ENCODE results near the gene KCNJ14. TPM values are rescaled to one million over a fixed set of nuclear protein-coding genes. Genes with fewer than 3 reads are reported as not detected.

Gene KCNJ14
- total RNA-seq, 1 donor from 2014 or later = 0.27 TPM

DNA sequence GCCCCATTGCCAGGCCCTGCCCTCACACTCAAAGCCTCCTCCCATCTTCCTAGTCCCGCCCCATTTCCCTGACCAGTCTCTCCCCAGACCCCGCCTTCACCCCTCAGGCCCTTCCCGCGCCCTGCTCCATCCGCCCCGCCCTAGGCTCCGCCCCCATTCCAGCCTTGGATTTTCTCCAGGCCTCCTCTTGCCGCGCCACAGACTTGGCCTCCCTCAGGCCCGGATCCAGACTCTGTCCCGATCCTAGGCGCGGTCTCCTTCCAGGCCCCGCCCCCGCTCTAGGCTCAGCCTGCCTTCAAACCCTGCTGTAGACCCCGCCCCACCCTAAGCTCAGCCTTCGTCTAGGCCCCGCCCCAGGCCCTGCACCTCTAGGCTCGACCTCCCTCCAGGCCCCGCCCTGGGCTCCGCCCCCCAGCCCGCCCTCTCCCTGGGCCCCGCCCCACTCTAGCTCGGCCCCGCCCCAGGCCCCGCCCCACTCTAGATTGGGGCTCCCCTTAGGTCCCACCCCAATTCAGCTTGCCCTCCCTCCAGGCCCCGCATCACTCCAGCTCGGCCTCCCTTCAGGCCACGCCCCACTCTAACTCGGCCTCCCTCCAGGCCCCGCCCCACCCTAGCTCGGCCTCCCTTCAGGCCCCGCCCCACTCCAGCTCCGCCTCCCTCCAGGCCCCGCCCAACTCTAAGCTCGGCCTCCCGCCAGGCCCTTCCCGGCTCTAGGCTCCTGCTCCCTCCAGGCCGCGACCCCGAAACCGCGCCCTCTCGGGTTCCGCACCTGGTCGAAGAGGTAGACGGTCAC is 37.7 kb downstream of the KCNJ14 start:
- intact Hi-C loops (cut with micrococcal nuclease) = loop anchor here (5.0 kb wide), 1 partner anchor 89 kb away; no protein-coding TSS in a partner anchor
- H3K4me1 ChIP-seq = peaks cover 33% of the 10 kb centered on the region
- TF ChIP-seq, protein P1, sequence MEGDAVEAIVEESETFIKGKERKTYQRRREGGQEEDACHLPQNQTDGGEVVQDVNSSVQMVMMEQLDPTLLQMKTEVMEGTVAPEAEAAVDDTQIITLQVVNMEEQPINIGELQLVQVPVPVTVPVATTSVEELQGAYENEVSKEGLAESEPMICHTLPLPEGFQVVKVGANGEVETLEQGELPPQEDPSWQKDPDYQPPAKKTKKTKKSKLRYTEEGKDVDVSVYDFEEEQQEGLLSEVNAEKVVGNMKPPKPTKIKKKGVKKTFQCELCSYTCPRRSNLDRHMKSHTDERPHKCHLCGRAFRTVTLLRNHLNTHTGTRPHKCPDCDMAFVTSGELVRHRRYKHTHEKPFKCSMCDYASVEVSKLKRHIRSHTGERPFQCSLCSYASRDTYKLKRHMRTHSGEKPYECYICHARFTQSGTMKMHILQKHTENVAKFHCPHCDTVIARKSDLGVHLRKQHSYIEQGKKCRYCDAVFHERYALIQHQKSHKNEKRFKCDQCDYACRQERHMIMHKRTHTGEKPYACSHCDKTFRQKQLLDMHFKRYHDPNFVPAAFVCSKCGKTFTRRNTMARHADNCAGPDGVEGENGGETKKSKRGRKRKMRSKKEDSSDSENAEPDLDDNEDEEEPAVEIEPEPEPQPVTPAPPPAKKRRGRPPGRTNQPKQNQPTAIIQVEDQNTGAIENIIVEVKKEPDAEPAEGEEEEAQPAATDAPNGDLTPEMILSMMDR (IDR thresholded peaks at IDR 0.05; ENCODE audit: borderline replicate concordance) = no peak
- H3K4me3 ChIP-seq = peak overlapping the region; percentile 67
- peak overlapping the region; percentile 80 for H3K27ac ChIP-seq (replicated peaks)
- DNase-seq = peak; percentile 94
- H3K36me3 ChIP-seq = no peaks in the 10 kb centered on the region
- H3K27me3 ChIP-seq (ENCODE audit: low read depth) = peaks cover 18% of the 10 kb centered on the region
- H3K9me3 ChIP-seq (replicated peaks) = no peaks in the 10 kb centered on the region

GRCh38 chr19:48493718-48494401 is 38.5 kb downstream of the KCNJ14 start:
- H3K27me3 ChIP-seq (ENCODE audit: low read depth) = peaks cover 25% of the 10 kb centered on the region
- no peaks in the 10 kb centered on the region for H3K9me3 ChIP-seq (replicated peaks)
- peak overlapping the region; percentile 67 for H3K4me3 ChIP-seq
- H3K4me1 ChIP-seq = peaks cover 35% of the 10 kb centered on the region
- H3K36me3 ChIP-seq = no peaks in the 10 kb centered on the region
- DNase-seq = no peak
- intact Hi-C loops (cut with micrococcal nuclease) = loop anchor here (5.0 kb wide), 1 partner anchor 88 kb away; no protein-coding TSS in a partner anchor
- TF ChIP-seq, protein P1 (IDR thresholded peaks at IDR 0.05; ENCODE audit: borderline replicate concordance) = no peak
- H3K27ac ChIP-seq (replicated peaks) = peak overlapping the region; percentile 80

- no peaks in the 10 kb centered on the region for H3K36me3 ChIP-seq
- H3K4me3 ChIP-seq = no peak overlapping the region
- intact Hi-C loops (cut with micrococcal nuclease) = no loop called here
- no peaks in the 10 kb centered on the region for H3K9me3 ChIP-seq (replicated peaks)
- H3K27me3 ChIP-seq (ENCODE audit: low read depth) = peaks cover 41% of the 10 kb centered on the region
- no peak for DNase-seq
- TF ChIP-seq, protein P1 (IDR thresholded peaks at IDR 0.05; ENCODE audit: borderline replicate concordance) = no peak
- no peak overlapping the region for H3K27ac ChIP-seq (replicated peaks)
- H3K4me1 ChIP-seq = peaks cover 32% of the 10 kb centered on the region
These were observed 40.0 kb downstream of the KCNJ14 start for GRCh38 chr19:48495396-48495795.

DNA sequence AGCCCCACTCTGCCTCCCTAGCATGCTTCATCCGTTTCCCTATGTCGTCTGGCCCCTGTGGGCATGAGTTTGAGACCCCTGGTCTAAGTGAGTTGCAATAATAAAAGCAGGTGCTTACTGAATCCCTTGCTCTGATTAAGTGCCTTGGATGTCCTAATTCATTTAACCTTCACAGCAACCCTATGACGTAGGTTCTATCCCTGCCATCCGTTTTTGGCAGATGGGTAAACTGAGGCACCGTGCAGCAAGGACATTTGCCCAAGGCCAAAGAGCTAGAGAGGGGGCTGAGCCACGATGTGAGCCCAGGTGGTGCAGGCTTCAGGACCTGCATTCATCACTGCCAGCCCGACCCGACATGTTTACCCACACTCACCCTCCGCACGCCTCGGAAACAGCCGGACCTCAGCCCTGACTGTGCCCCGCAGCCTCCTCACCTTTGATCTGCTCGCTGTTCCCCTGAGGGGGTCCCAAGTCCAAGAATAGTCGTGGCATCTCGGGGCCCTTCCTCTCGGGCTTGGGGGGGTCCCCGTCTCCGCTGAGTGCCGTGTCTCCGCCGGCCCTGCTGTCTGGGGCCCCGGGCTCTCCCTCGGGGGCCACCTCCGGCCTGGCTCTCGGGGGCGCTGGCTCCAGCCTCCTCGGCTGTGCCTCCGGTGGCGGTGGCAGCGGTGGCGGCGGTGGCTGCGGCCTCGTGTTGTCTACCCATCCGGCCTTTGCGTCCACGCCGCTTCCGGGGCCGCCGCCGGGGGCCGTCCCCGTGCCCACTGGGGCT is 41.8 kb downstream of the KCNJ14 start:
- Histone ChIP-seq H3K9me3 (replicated peaks) (no peaks in the 10 kb centered on the region), H3K27ac (replicated peaks) (no peak overlapping the region), H3K4me3 (peak overlapping the region; percentile 42), H3K36me3 (no peaks in the 10 kb centered on the region), H3K27me3 (ENCODE audit: low read depth) (peaks cover 52% of the 10 kb centered on the region), H3K4me1 (peaks cover 24% of the 10 kb centered on the region)
- intact Hi-C loops (cut with micrococcal nuclease) = no loop called here
- TF ChIP-seq, protein P1 (IDR thresholded peaks at IDR 0.05; ENCODE audit: borderline replicate concordance) = no peak
- DNase-seq = no peak
